VCaP (cell line): ENCODE measurements around the gene SV2C.
A peak's percentile ranks its signal among the peaks of the same experiment; 100 is the strongest.

Experiments
- H3K27ac ChIP-seq: fragments of 450-650 bp; 2 replicates; pipeline ENCODE4 v1.5.1; 2017
- CTCF ChIP-seq: fragments of 450-650 bp; conservative IDR thresholded peaks from 2 replicates; pipeline ENCODE4 v1.5.1; 2017; ENCODE audit warnings: mild to moderate bottlenecking, moderate library complexity

The SV2C gene

GRCh38 chr5:76166886-76167576 lies 83.8 kb downstream of the SV2C start:
- no peak for TF ChIP-seq CTCF
- no peak overlapping the region for H3K27ac ChIP-seq

- H3K27ac ChIP-seq, result no peak overlapping the region
- no peak for TF ChIP-seq CTCF
Observed at GRCh38 chr5:76169146-76169905, 86.1 kb downstream of the SV2C start.

- TF ChIP-seq CTCF, result no peak
- no peak overlapping the region for H3K27ac ChIP-seq
Observed at GRCh38 chr5:76174101-76174500, 90.9 kb downstream of the SV2C start.

- no peak overlapping the region for H3K27ac ChIP-seq
- peak; percentile 84 for TF ChIP-seq CTCF
Observed at GRCh38 chr5:76175051-76175666, 92.0 kb downstream of the SV2C start.

GRCh38 chr5:76175821-76176403 lies 92.7 kb downstream of the SV2C start:
- no peak overlapping the region for H3K27ac ChIP-seq
- no peak for TF ChIP-seq CTCF

GRCh38 chr5:76177978-76178377 lies 94.8 kb downstream of the SV2C start:
- TF ChIP-seq CTCF, result no peak
- no peak overlapping the region for H3K27ac ChIP-seq

GRCh38 chr5:76178913-76179312 lies 95.7 kb downstream of the SV2C start:
- no peak overlapping the region for H3K27ac ChIP-seq
- no peak for TF ChIP-seq CTCF
